ENCODE data around the gene LGALS7.

DNA sequence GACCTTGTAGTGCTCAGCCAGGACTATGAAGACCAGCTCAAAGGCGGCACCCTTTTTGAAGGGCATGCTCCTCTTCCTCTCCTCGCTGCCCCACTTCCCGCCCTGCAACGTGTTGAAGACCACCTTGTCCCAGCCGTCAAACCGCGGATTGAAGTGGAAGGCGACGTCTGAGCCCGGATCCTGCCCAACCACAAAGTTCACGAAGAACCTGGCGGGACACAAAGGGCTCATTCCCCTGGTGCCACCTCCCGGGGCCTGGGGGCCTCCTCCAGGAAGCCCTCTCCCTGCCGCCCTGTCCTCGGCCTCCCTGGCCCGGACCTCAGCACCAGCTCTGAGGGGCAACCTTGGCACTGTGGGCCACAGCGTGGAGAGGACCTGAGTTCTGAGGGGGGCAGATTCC, 35.4 kb upstream of the LGALS7 start:
- TF ChIP-seq, protein P1, sequence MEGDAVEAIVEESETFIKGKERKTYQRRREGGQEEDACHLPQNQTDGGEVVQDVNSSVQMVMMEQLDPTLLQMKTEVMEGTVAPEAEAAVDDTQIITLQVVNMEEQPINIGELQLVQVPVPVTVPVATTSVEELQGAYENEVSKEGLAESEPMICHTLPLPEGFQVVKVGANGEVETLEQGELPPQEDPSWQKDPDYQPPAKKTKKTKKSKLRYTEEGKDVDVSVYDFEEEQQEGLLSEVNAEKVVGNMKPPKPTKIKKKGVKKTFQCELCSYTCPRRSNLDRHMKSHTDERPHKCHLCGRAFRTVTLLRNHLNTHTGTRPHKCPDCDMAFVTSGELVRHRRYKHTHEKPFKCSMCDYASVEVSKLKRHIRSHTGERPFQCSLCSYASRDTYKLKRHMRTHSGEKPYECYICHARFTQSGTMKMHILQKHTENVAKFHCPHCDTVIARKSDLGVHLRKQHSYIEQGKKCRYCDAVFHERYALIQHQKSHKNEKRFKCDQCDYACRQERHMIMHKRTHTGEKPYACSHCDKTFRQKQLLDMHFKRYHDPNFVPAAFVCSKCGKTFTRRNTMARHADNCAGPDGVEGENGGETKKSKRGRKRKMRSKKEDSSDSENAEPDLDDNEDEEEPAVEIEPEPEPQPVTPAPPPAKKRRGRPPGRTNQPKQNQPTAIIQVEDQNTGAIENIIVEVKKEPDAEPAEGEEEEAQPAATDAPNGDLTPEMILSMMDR (conservative IDR thresholded peaks at IDR 0.05), result no peak
- TF ChIP-seq EZH2 (IDR thresholded peaks at IDR 0.05; ENCODE audit: low read depth), result no peak
